SK-N-SH (cell line): Measurements from ENCODE around the gene WDR90. TPM values are rescaled to one million over a fixed set of nuclear protein-coding genes. Genes with fewer than 3 reads are reported as not detected.

ENCODE experiments used
- CTCF ChIA-PET: fragments of 300-600, 350-600 bp; formaldehyde crosslinking; extraction: SDS; loops from one replicate; lab custom pipeline; 2021; lab: Yijun Ruan, JAX
- POLR2A ChIA-PET: fragments of 350-600 bp; sonication (Branson Sonifier 250); formaldehyde crosslinking; extraction: SDS; loops from one replicate; lab custom pipeline; 2020; ENCODE audit warnings: antibody characterized with exemption, inconsistent platforms; lab: Yijun Ruan, JAX
- DNase-seq: peaks from one replicate; pipeline ENCODE4 v3.0.0; 2012
- H2AFZ ChIP-seq: fragments of 200-600 bp; sonication (generic); 2 replicates; pipeline ENCODE4 v1.8.1; 2016; ENCODE audit warnings: antibody characterized with exemption, mild to moderate bottlenecking, low read depth
- H3F3A ChIP-seq: fragments of 200-600 bp; sonication (generic); replicated peaks from 2 replicates; pipeline ENCODE3; 2016; ENCODE audit warnings: antibody characterized with exemption, mild to moderate bottlenecking; ENCODE audit not compliant: insufficient read depth
- H3K27ac ChIP-seq, 2 experiments: fragments of 200-500 bp in 1 of 2; fragments of 200-600 bp in 1 of 2; sonication (Bioruptor generic) in 1 of 2; sonication (generic), shearing (Covaris generic) in 1 of 2; 2 replicates each; pipeline versions ENCODE4 v1.5.1 to v1.6.1; 2014 to 2016; ENCODE audit warnings: low read depth in 2 of 2, inconsistent platforms in 1 of 2, low read length in 1 of 2, mild to moderate bottlenecking in 1 of 2, mixed read lengths in 1 of 2
- H3K27me3 ChIP-seq: fragments of 200-600 bp; sonication (generic), shearing (Covaris generic); 2 replicates; pipeline ENCODE4 v1.6.1; 2016; ENCODE audit warnings: mixed run types; ENCODE audit not compliant: insufficient read depth
- H3K36me3 ChIP-seq, 2 experiments: fragments of 200-500 bp in 1 of 2; fragments of 200-600 bp in 1 of 2; sonication (Bioruptor generic) in 1 of 2; sonication (generic) in 1 of 2; replicated peaks in 1 of 2; 2 replicates each; pipeline versions ENCODE3 to v1.5.1; 2014 to 2016; ENCODE audit warnings: low read length in 1 of 2, mild to moderate bottlenecking in 1 of 2; ENCODE audit not compliant: insufficient read depth in 2 of 2, control insufficient read depth in 1 of 2
- H3K4me1 ChIP-seq, 2 experiments: fragments of 200-500 bp in 1 of 2; fragments of 200-600 bp in 1 of 2; sonication (Bioruptor generic) in 1 of 2; sonication (generic), shearing (Covaris generic) in 1 of 2; 2 replicates each; pipeline versions ENCODE4 v1.5.1 to v1.6.1; 2014 to 2016; ENCODE audit warnings: low read depth in 1 of 2, low read length in 1 of 2, mixed run types in 1 of 2; ENCODE audit not compliant: insufficient read depth in 2 of 2, control insufficient read depth in 1 of 2
- H3K4me2 ChIP-seq: fragments of 200-600 bp; sonication (generic), shearing (Covaris generic); 2 replicates; pipeline ENCODE4 v1.6.1; 2017; ENCODE audit warnings: mixed run types
- H3K4me3 ChIP-seq, 2 experiments: fragments of 200-500 bp in 1 of 2; fragments of 200-600 bp in 1 of 2; sonication (Bioruptor generic) in 1 of 2; sonication (generic), shearing (Covaris generic) in 1 of 2; 2 replicates each; pipeline versions ENCODE4 v1.5.1 to v1.8.1; 2014 to 2016; ENCODE audit warnings: low read depth in 2 of 2, inconsistent platforms in 1 of 2, low read length in 1 of 2, mild to moderate bottlenecking in 1 of 2, mixed read lengths in 1 of 2, moderate library complexity in 1 of 2
- H3K79me2 ChIP-seq: fragments of 200-600 bp; sonication (generic); 2 replicates; pipeline ENCODE4 v1.8.1; 2017; ENCODE audit warnings: mild to moderate bottlenecking; ENCODE audit not compliant: insufficient read depth
- H3K9ac ChIP-seq: fragments of 200-600 bp; sonication (generic); 2 replicates; pipeline ENCODE4 v1.6.1; 2017; ENCODE audit warnings: mixed run types
- H3K9me2 ChIP-seq: fragments of 200-600 bp; sonication (generic); 2 replicates; pipeline ENCODE4 v1.6.1; 2017; ENCODE audit warnings: mixed run types
- H3K9me3 ChIP-seq: fragments of 200-600 bp; sonication (generic); 2 replicates; pipeline ENCODE4 v1.6.1; 2017; ENCODE audit warnings: mixed run types, mild to moderate bottlenecking, moderate library complexity
- H4K20me1 ChIP-seq: fragments of 200-600 bp; sonication (generic); 2 replicates; pipeline ENCODE4 v1.6.1; 2017; ENCODE audit warnings: mild to moderate bottlenecking, mixed run types; ENCODE audit not compliant: insufficient read depth
- CHD2 ChIP-seq: fragments of 150-350 bp; IDR thresholded peaks from 2 replicates; pipeline ENCODE4 v1.6.1; 2018; ENCODE audit warnings: low read length; ENCODE audit not compliant: partially characterized antibody
- CTCF ChIP-seq: fragments of 200-600 bp; sonication (generic); IDR thresholded peaks from 2 replicates; pipeline ENCODE4 v1.6.1; 2017; ENCODE audit warnings: antibody characterized with exemption, mild to moderate bottlenecking, moderate library complexity
- ELF1 ChIP-seq: IDR thresholded peaks from 2 replicates; pipeline ENCODE4 v1.4.0; 2012
- EZH2phosphoT487 ChIP-seq: fragments of 200-600 bp; sonication (generic); IDR thresholded peaks from 2 replicates; pipeline ENCODE4 v1.6.1; 2017; ENCODE audit warnings: low read depth, mixed run types, mild to moderate bottlenecking, antibody characterized with exemption, moderate library complexity, borderline replicate concordance
- FOSL2 ChIP-seq: IDR thresholded peaks from 2 replicates; pipeline ENCODE4 v1.4.0; 2012; ENCODE audit warnings: low read depth, mild to moderate bottlenecking, moderate library complexity, borderline replicate concordance
- FOXJ3 ChIP-seq: sonication (generic); formaldehyde crosslinking; IDR thresholded peaks from 2 replicates; pipeline ENCODE4 v1.5.1; 2020; ENCODE audit warnings: mild to moderate bottlenecking, missing genetic modification reagents
- JUND ChIP-seq: IDR thresholded peaks from 2 replicates; pipeline ENCODE4 v1.4.0; 2012
- MAX ChIP-seq: IDR thresholded peaks from 2 replicates; pipeline ENCODE4 v1.4.0; 2012; ENCODE audit warnings: low read depth
- MXI1 ChIP-seq: IDR thresholded peaks from 2 replicates; pipeline ENCODE4 v1.6.1; 2012; ENCODE audit warnings: mild to moderate bottlenecking, low read depth, low read length, improper control_type of control experiment
- NFIC ChIP-seq: IDR thresholded peaks from 2 replicates; pipeline ENCODE4 v1.4.0; 2012; ENCODE audit warnings: borderline replicate concordance
- NRF1 ChIP-seq: IDR thresholded peaks from 2 replicates; pipeline ENCODE4 v1.6.1; 2012; ENCODE audit warnings: low read depth, mild to moderate bottlenecking, low read length
- PBX3 ChIP-seq: IDR thresholded peaks from 2 replicates; pipeline ENCODE4; 2012
- POLR2AphosphoS5 ChIP-seq: IDR thresholded peaks from 2 replicates; pipeline ENCODE4 v1.6.1; 2012; ENCODE audit warnings: low read depth, low read length
- RCOR1 ChIP-seq: fragments of 150-350 bp; IDR thresholded peaks from 2 replicates; pipeline ENCODE4 v1.6.1; 2017; ENCODE audit warnings: antibody characterized with exemption, low read length
- REST ChIP-seq: IDR thresholded peaks from 2 replicates; pipeline ENCODE4 v1.6.1; 2012; ENCODE audit warnings: mild to moderate bottlenecking, low read depth, low read length, moderate library complexity
- RXRA ChIP-seq: IDR thresholded peaks from 2 replicates; pipeline ENCODE4 v1.4.0; 2012; ENCODE audit warnings: low read depth, mild to moderate bottlenecking, borderline replicate concordance
- SIN3A ChIP-seq: IDR thresholded peaks from 2 replicates; pipeline ENCODE4 v1.6.1; 2012; ENCODE audit warnings: low read depth, mild to moderate bottlenecking, low read length, moderate library complexity, borderline replicate concordance
- SMC3 ChIP-seq: IDR thresholded peaks from 2 replicates; pipeline ENCODE4 v1.6.1; 2012; ENCODE audit warnings: low read depth, low read length, improper control_type of control experiment
- TAF1 ChIP-seq: IDR thresholded peaks from 2 replicates; pipeline ENCODE4 v1.6.1; 2012; ENCODE audit warnings: low read depth, mild to moderate bottlenecking, low read length, moderate library complexity, borderline replicate concordance
- TCF12 ChIP-seq: IDR thresholded peaks from 2 replicates; pipeline ENCODE4 v1.4.0; 2012
- USF1 ChIP-seq: IDR thresholded peaks from 2 replicates; pipeline ENCODE4 v1.4.0; 2012; ENCODE audit warnings: low read depth, borderline replicate concordance
- USF2 ChIP-seq: fragments of 150-350 bp; IDR thresholded peaks from 2 replicates; pipeline ENCODE4 v1.6.1; 2017; ENCODE audit warnings: antibody characterized with exemption, low read length, low read depth, borderline replicate concordance
- YY1 ChIP-seq: IDR thresholded peaks from 2 replicates; pipeline ENCODE4 v1.4.0; 2012; ENCODE audit warnings: low read depth, mild to moderate bottlenecking
- WGBS: methylation state at CpG from one replicate; pipeline ENCODE4 v1.1.6; 2017; ENCODE audit warnings: low lambda C conversion rate; 5-methylcytosine and 5-hydroxymethylcytosine counted together
- polyA plus RNA-seq, 3 experiments: library from polyadenylated mRNA; depleted of rRNA; stranded (reverse); fragments of >200 nt; gene quantifications; 2 replicates each; pipeline ENCODE4 v1.2.3, GENCODE V29; 2012

The WDR90 gene
- polyA plus RNA-seq, 1 of the 3 experiments (the other 2 are of a cell fraction), result 32.0 TPM

- Histone ChIP-seq H3K36me3 (peaks cover 0 to 16% of the 10 kb centered on the region in 2 experiments), H3K27ac (peak within 1 kb of the TSS; percentile 94 to 98), H3K4me2 (peak within 1 kb of the TSS; percentile 90), H3K9ac (peak within 1 kb of the TSS; percentile 90), H3K4me3 (peak within 1 kb of the TSS; percentile 78 to 87), H3K79me2 (peaks cover 12% of the 10 kb centered on the region; the same call in 1 of the 2 replicates), H4K20me1 (no peaks in the 10 kb centered on the region; the same call in 1 of the 2 replicates), H3K9me3 (no peaks in the 10 kb centered on the region), H3K9me2 (no peaks in the 10 kb centered on the region), H2AFZ (peak within 1 kb of the TSS; percentile 68; the same call in 1 of the 2 replicates), H3F3A (peaks cover 13% of the 10 kb centered on the region), H3K4me1 (peaks cover 0 to 33% of the 10 kb centered on the region in 2 experiments; a peak in 1 of 4 replicates), H3K27me3 (no peaks in the 10 kb centered on the region)
- POLR2A ChIA-PET, result interaction anchor here (0.7 to 1.6 kb wide), 8 partner anchors 12 to 109 kb away, joined by 3 to 5 read pairs (median 4); partner anchors contain the start of genes ANTKMT, CAPN15, RAB40C and WDR90
- CTCF ChIA-PET, result interaction anchor here (0.9 to 2.2 kb wide), 8 partner anchors 9 to 1569 kb away, joined by 3 to 11 read pairs (median 3); partner anchors contain the start of genes JMJD8, MLST8, WDR24 and WDR90
- WGBS, result 1% methylated on average over 45 of the region's 91 CpGs
- DNase-seq, result peak; percentile 94
- TF ChIP-seq TCF12, result peak; percentile 18; the same call in 1 of the 2 replicates
- no peak for TF ChIP-seq JUND
- peak; percentile 84 for TF ChIP-seq CHD2
- peak; percentile 80 for TF ChIP-seq POLR2AphosphoS5
- no peak for TF ChIP-seq PBX3
- TF ChIP-seq FOXJ3 (CRISPR knock-in tag), result no peak
- peak; percentile 18; the same call in 1 of the 2 replicates for TF ChIP-seq YY1
- peak; percentile 83 for TF ChIP-seq MAX
- peak; percentile 96 for TF ChIP-seq MXI1
- 0 out of 2 replicates have a peak, but pooled peaks have one; percentile 19 for TF ChIP-seq TAF1
- no peak for TF ChIP-seq NRF1
- no peak; the same call in 1 of the 2 replicates for TF ChIP-seq REST
- peak; percentile 60; the same call in 1 of the 2 replicates for TF ChIP-seq SIN3A
- TF ChIP-seq FOSL2, result peak; percentile 70
- TF ChIP-seq SMC3, result no peak
- no peak for TF ChIP-seq NFIC
- TF ChIP-seq CTCF, result no peak
- no peak for TF ChIP-seq RXRA
- TF ChIP-seq USF1, result no peak
- no peak for TF ChIP-seq EZH2phosphoT487
- no peak for TF ChIP-seq USF2
- no peak for TF ChIP-seq RCOR1
- 0 out of 2 replicates have a peak, but pooled peaks have one; percentile 41 for TF ChIP-seq ELF1
Observed at GRCh38 chr16:636206-637080, 12.7 kb upstream of the WDR90 start, which contains the start of gene METTL26. Gene METTL26 (minus strand): TSS chr16:636305. CDS start chr16:636290, 15 bp downstream.
